ENCODE results near the gene PBRM1. TPM values are rescaled to one million over a fixed set of nuclear protein-coding genes. Genes with fewer than 3 reads are reported as not detected.
A peak's percentile ranks its signal among the peaks of the same experiment; 100 is the strongest.

The PBRM1 gene
- total and polyA plus RNA-seq, 2 of the 13 experiments (the other 11 are each of a cell fraction or from before 2014, with no cell fraction given): 10.9 to 33.2 TPM

- in situ Hi-C loops (cut with HindIII; ENCODE audit: extremely low pct_ligation_motif_present, low pct_unique_long_range_greater_than_20kb): no loop called here
- peaks cover 18 to 71% of the 10 kb centered on the region in 2 experiments for H3K36me3 ChIP-seq (replicated peaks in 1 of 2; ENCODE audit: control insufficient read depth in 1 of 2, insufficient read depth in 2 of 2, low read length in 2 of 2)
Measured at GRCh38 chr3:52695798-52696671, 10.3 kb upstream of the PBRM1 start.

More at GRCh38 chr3:52695798-52696671, 10.3 kb upstream of the PBRM1 start:
- no peak overlapping the region for H3K27ac ChIP-seq (ENCODE audit: extremely low read length, insufficient read depth, low read length)
- H3K79me2 ChIP-seq (ENCODE audit: insufficient read depth, low read length): peaks cover 10% of the 10 kb centered on the region
- H3K4me2 ChIP-seq (ENCODE audit: low read depth, low read length): no peak overlapping the region
- no peak for DNase-seq (ENCODE audit: low spot score)
- H2AFZ ChIP-seq (ENCODE audit: low read length): no peak overlapping the region
- no TSS peak for BruUV-seq (replicated peaks)
- no peaks in the 10 kb centered on the region for H3K9me3 ChIP-seq (ENCODE audit: low read length)
- H4K20me1 ChIP-seq (ENCODE audit: insufficient read depth, low read length): peaks cover 6% of the 10 kb centered on the region; the same call in 1 of the 2 replicates
- intact Hi-C loops (cut with micrococcal nuclease; ENCODE audit: unreplicated experiment): no loop called here
- no peak overlapping the region for H3K9ac ChIP-seq (ENCODE audit: insufficient read depth, low read depth, low read length)
- no peaks in the 10 kb centered on the region for H3K27me3 ChIP-seq (ENCODE audit: control insufficient read depth in 1 of 2, insufficient read depth in 2 of 2, low read length in 2 of 2)
- ChIA-PET POLR2A (interaction anchor here (4.5 to 12.6 kb wide), 2 partner anchors 9 to 10 kb away, joined by 18 to 118 read pairs; partner anchors contain the start of genes GLT8D1, GNL3, PBRM1 and SPCS1), CTCF (ENCODE audit: low intra/inter-chr PET ratio, low total read pairs) (no interaction called here)
- no peak overlapping the region for H3K4me3 ChIP-seq (replicated peaks in 1 of 3; ENCODE audit: insufficient read depth in 1 of 3, low read depth in 2 of 3, low read length in 3 of 3)
- FAIRE-seq: no peak
- TF ChIP-seq POLR2A (IDR thresholded peaks at IDR 0.05; ENCODE audit: insufficient read depth in 1 of 2, low read depth in 2 of 2, low read length in 2 of 2): peak; percentile 28 to 34; a peak in 1 of 4 replicates
- no peak for TF ChIP-seq ATM (IDR thresholded peaks at IDR 0.05; ENCODE audit: borderline replicate concordance)
- peak; percentile 44; the same call in 1 of the 2 replicates for TF ChIP-seq POLR2AphosphoS5 (IDR thresholded peaks at IDR 0.05; ENCODE audit: low read depth, low read length)
- peak; percentile 64 for TF ChIP-seq AGO2 (optimal IDR thresholded peaks at IDR 0.05; ENCODE audit: low read depth, low read length)
- peak; percentile 88 for TF ChIP-seq RBM22 (optimal IDR thresholded peaks at IDR 0.05; ENCODE audit: low read length)
- TF ChIP-seq POLR2AphosphoS2 (IDR thresholded peaks at IDR 0.05; ENCODE audit: low read depth, low read length): peak; percentile 39; the same call in 1 of the 2 replicates
- no peak for TF ChIP-seq FOXK1 (CRISPR knock-in tag; IDR thresholded peaks at IDR 0.05; ENCODE audit: borderline replicate concordance, low read depth)
- no peak for TF ChIP-seq ZNF430 (CRISPR knock-in tag; IDR thresholded peaks at IDR 0.05)
- TF ChIP-seq ZNF562 (CRISPR knock-in tag; IDR thresholded peaks at IDR 0.05; ENCODE audit: borderline replicate concordance): 0 out of 2 replicates have a peak, but pooled peaks have one; percentile 18
- TF ChIP-seq RBFOX2 (IDR thresholded peaks at IDR 0.05; ENCODE audit: low read depth, low read length): peak; percentile 78
- peak; percentile 57; the same call in 1 of the 2 replicates for TF ChIP-seq POLR2G (IDR thresholded peaks at IDR 0.05; ENCODE audit: low read depth, low read length)
- TF ChIP-seq ZNF142 (CRISPR knock-in tag; IDR thresholded peaks at IDR 0.05): no peak
- no peak for TF ChIP-seq NKX3-1 (CRISPR knock-in tag; IDR thresholded peaks at IDR 0.05)
- no peak for TF ChIP-seq ZNF879 (CRISPR knock-in tag; IDR thresholded peaks at IDR 0.05)
- no peak for TF ChIP-seq SIX1 (CRISPR knock-in tag; IDR thresholded peaks at IDR 0.05; ENCODE audit: borderline replicate concordance)
- TF ChIP-seq RCOR2 (CRISPR knock-in tag; IDR thresholded peaks at IDR 0.05): no peak
- WGBS (ENCODE audit: low lambda C conversion rate): 88% methylated on average over 4 of the region's 4 CpGs
- H3K4me1 ChIP-seq (ENCODE audit: insufficient read depth, low read length): peaks cover 14% of the 10 kb centered on the region
- ATAC-seq: no peak; the same call in 2 of the 3 replicates
